ENCODE data around the gene CAPN12. TPM values are rescaled to one million over a fixed set of nuclear protein-coding genes. Genes with fewer than 3 reads are reported as not detected.
"Not testable (repeated sequence)": the region's sequence is repeated elsewhere in the genome, so short reads cannot be mapped to it uniquely, and the experiment has no call there.

The CAPN12 gene
- total RNA-seq, 4 donors from 2014 or later, result 0.42 TPM; not detected in 3

DNA sequence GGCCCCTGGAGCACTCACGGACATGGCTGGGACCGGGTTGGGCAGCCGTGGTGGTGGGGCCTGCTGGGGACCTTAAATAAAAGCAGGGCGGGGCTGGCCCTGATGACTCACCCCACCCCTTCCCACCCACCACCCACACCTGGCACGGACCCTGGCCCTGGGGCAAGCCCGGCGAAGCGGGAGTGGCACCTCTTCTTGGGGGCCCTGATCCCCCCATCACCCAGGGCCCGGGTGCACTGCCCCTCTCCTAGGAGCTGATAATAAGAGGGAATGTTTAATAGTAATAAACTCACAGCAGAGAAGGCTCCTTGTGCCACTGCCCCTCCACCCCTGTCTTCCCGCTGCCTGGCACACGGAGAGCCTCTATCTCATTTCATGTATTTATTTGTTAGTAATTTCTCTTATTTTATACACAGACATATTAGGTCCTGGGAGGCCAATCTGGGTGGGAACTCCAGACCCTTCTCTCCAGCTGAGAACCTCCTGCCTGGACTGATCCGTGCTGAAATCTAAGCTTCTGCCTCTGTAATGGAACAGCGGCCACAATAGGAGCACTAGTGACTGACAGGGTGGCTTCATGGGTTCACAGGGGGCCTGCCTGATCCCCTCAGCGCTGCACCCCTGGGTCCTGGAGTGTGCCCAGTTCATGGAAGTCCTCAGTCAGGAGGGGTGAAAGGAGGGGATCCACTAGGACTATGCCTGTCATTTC lies 29.3 kb upstream of the CAPN12 start, which contains the start of gene LGALS7:
LGALS7 (minus strand) TSS at position 49 of the 709 bp plus-strand sequence; CDS start at position 24, 25 bp downstream.
- in situ Hi-C loops (cut with MboI; ENCODE audit: low sequenced_read_pairs in 4 of 4), result no loop called here
- DNase-seq, result no peak
- no peak for ATAC-seq

DNA sequence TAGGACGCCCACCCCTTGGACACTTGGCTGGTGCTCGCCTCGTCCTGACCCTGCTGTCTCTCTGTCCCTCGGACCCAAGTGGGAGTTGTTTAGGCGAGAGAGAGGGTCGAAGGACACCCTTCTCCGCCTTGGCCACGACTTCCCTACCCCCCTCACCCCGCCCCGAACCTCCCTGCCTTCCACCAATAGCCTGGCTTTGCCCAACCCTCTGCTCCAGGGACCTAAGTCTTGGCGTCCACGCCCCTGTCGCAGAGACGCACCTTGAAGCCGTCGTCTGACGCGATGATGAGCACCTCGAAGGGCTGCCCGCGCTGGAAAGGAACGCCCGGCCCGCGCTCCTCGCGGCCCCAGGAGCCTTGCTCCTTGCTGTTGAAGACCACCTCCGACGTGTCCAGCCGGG lies 27.3 kb upstream of the CAPN12 start:
- H3K27ac ChIP-seq; H3K36me3 ChIP-seq; H3K27me3 ChIP-seq; in situ Hi-C loops (cut with MboI; ENCODE audit: low sequenced_read_pairs in 4 of 4); ATAC-seq; DNase-seq; H3K4me1 ChIP-seq; H3K9me3 ChIP-seq; H3K4me3 ChIP-seq; intact Hi-C loops (cut with DNase I; ENCODE audit: low total_unique reads): not testable (repeated sequence)

More for the DNA sequence above, 29.3 kb upstream of the CAPN12 start, which contains the start of gene LGALS7:
- no peak for TF ChIP-seq POLR2A (IDR thresholded peaks at IDR 0.05)
- TF ChIP-seq, protein P1, sequence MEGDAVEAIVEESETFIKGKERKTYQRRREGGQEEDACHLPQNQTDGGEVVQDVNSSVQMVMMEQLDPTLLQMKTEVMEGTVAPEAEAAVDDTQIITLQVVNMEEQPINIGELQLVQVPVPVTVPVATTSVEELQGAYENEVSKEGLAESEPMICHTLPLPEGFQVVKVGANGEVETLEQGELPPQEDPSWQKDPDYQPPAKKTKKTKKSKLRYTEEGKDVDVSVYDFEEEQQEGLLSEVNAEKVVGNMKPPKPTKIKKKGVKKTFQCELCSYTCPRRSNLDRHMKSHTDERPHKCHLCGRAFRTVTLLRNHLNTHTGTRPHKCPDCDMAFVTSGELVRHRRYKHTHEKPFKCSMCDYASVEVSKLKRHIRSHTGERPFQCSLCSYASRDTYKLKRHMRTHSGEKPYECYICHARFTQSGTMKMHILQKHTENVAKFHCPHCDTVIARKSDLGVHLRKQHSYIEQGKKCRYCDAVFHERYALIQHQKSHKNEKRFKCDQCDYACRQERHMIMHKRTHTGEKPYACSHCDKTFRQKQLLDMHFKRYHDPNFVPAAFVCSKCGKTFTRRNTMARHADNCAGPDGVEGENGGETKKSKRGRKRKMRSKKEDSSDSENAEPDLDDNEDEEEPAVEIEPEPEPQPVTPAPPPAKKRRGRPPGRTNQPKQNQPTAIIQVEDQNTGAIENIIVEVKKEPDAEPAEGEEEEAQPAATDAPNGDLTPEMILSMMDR (IDR thresholded peaks at IDR 0.05 in 4 of 5, conservative IDR thresholded peaks at IDR 0.05 in 1 of 5), result no peak
- Histone ChIP-seq H3K4me1 (no peaks in the 10 kb centered on the region), H3K9me3 (no peaks in the 10 kb centered on the region), H3K27ac (no peak within 1 kb of the TSS), H3K4me3 (no peak within 1 kb of the TSS), H3K27me3 (peaks cover 0 to 4% (median 0%) of the 10 kb centered on the region in 3 donors), H3K36me3 (no peaks in the 10 kb centered on the region)
- intact Hi-C loops (cut with DNase I; ENCODE audit: low total_unique reads), result no loop called here

DNA sequence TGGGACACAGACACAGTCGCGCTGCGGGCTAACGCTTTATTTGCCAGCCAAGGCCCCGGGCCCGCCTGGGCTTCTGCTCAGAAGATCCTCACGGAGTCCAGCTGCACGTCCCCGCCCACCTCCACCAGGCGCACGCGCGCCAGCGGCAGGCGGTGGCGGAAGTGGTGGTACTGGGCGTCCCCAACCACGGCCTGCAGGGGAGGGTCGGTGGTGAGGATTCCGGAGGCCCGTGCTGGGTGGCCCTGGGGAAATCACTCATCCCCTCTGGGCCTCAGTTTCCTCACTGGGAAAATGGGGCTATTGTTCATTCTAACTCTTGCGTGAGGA lies 26.6 kb upstream of the CAPN12 start:
- H3K27me3 ChIP-seq; intact Hi-C loops (cut with DNase I; ENCODE audit: low total_unique reads); H3K9me3 ChIP-seq; H3K36me3 ChIP-seq; DNase-seq; in situ Hi-C loops (cut with MboI; ENCODE audit: low sequenced_read_pairs in 4 of 4); H3K27ac ChIP-seq; H3K4me1 ChIP-seq: not testable (repeated sequence)
- peak overlapping the region in 1 of 4 donors; percentile 31 for H3K4me3 ChIP-seq
- peak; percentile 43 to 62 for ATAC-seq

DNA sequence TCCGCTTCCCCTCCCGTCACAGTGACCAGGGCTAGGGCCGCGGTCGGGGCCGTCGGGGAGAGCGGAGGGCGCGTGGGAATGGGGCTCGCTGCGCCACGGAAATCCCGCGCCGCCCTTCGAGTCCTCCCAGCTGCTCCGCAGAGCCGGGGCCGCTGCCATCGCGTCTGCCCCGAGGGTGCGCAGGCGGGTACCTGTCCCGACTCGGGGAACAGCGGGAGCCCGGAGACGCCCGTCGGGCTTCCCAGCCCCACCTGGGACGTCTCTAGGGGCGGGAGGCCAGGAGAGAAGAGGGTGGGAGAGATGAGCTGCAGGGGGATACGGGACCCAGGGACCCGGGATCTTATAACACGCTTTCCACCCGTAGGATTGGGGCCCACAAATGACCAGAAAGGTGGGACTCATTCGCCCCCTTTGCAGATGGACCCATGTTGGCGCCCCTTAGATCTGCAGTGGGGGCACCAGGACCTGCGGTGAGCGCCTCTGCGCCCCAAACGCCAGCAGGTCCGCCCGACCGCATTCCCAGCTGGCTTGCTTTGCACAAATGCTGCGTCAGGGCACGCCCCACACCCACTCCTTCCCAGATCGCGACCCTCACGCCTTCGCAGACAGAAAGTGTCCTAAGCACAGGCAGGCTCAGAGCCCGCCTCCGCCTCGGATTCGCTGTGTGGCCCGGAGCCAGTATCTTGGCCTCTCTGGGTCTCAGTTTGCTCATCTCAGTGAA lies 26.1 kb upstream of the CAPN12 start:
- H3K27me3 ChIP-seq; H3K9me3 ChIP-seq; in situ Hi-C loops (cut with MboI; ENCODE audit: low sequenced_read_pairs in 4 of 4); H3K4me1 ChIP-seq; intact Hi-C loops (cut with DNase I; ENCODE audit: low total_unique reads); H3K36me3 ChIP-seq; DNase-seq: not testable (repeated sequence)
- TF ChIP-seq POLR2A (IDR thresholded peaks at IDR 0.05), result peak in 1 of 2 donors; percentile 1
- ATAC-seq, result peak; percentile 13 to 22
- Histone ChIP-seq H3K27ac (peak overlapping the region in 2 of 4 donors; percentile 63 to 68), H3K4me3 (peak overlapping the region; percentile 18 to 52 (median 40))

DNA sequence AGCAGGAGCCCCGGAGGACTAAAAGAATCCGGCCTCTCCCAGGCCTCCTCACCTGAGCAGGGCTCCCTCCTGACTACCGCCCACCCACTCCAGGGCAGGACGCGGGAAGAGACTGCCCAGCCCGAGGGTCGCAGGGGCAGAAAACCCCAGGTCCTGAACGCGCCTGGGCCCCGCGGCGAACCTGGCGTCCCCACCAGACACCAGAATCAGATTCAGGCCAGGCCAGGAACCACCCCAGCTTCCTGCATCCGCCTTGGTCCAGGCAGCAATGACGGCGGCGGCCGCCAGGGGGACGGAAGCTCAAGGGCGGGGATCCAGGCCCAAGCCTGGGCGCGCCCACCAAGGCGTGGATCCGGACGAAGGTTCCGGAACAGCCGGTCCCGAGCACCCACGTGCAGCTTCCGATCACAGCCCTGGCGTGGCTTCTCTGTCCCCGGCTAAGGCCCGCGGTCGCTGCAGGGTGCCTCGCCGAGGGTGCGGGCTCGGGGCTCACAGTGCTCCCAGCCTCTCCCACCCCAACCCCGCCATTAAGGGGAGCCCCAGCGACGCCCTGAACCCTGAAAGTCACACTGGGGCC lies 25.4 kb upstream of the CAPN12 start:
- Histone ChIP-seq H3K9me3 (no peaks in the 10 kb centered on the region), H3K4me3 (peak overlapping the region; percentile 18 to 52 (median 40)), H3K4me1 (no peaks in the 10 kb centered on the region), H3K27ac (peak overlapping the region; percentile 9 to 68 (median 64)), H3K36me3 (no peaks in the 10 kb centered on the region), H3K27me3 (peaks cover 0 to 4% (median 0%) of the 10 kb centered on the region in 3 donors)
- in situ Hi-C loops (cut with MboI; ENCODE audit: low sequenced_read_pairs in 4 of 4) (no loop called here), intact Hi-C loops (cut with DNase I; ENCODE audit: low total_unique reads) (loop anchor here (2.0 to 5.0 kb wide), 2 partner anchors 103 to 161 kb away; partner anchors contain the start of genes MRPS12 and SARS2)
- peak; percentile 77 to 80 for ATAC-seq
- TF ChIP-seq, protein P1 (IDR thresholded peaks at IDR 0.05 in 4 of 5, conservative IDR thresholded peaks at IDR 0.05 in 1 of 5), result peak; percentile 50 to 95 (median 93)
- peak; percentile 23 to 36 for TF ChIP-seq POLR2A (IDR thresholded peaks at IDR 0.05)
- peak; percentile 64 to 71 for DNase-seq
